ENCODE results near the gene SNX3. TPM values are rescaled to one million over a fixed set of nuclear protein-coding genes. Genes with fewer than 3 reads are reported as not detected.

SNX3 gene
- total RNA-seq, 1 experiment from 2014 or later = 102 TPM

- ChIA-PET POLR2A (ENCODE audit: unreplicated experiment) (no interaction called here), CTCF (no interaction called here)
- BruUV-seq (replicated peaks) = no TSS peak
Observed at GRCh38 chr6:108207013-108207412, 53.8 kb downstream of the SNX3 start.

GRCh38 chr6:108203189-108204112, 57.4 kb downstream of the SNX3 start:
- H3K36me3 ChIP-seq (ENCODE audit: low read depth) = no peaks in the 10 kb centered on the region
- no peak overlapping the region for H2AFZ ChIP-seq
- H3K9me3 ChIP-seq (ENCODE audit: insufficient read depth, low read depth) = no peaks in the 10 kb centered on the region
- POLR2A ChIA-PET (ENCODE audit: unreplicated experiment) = no interaction called here
- TF ChIP-seq CTCF (conservative IDR thresholded peaks at IDR 0.05) (no peak), EZH2 (IDR thresholded peaks at IDR 0.05; ENCODE audit: low read depth) (no peak)
- peaks cover 25% of the 10 kb centered on the region for H3K4me1 ChIP-seq (replicated peaks; ENCODE audit: insufficient read depth)
- H3K4me2 ChIP-seq = no peak overlapping the region
- no peaks in the 10 kb centered on the region for H3K9me2 ChIP-seq (ENCODE audit: insufficient read depth)
- H3K79me2 ChIP-seq (ENCODE audit: low read depth) = no peaks in the 10 kb centered on the region
- H4K20me1 ChIP-seq (ENCODE audit: insufficient read depth) = no peaks in the 10 kb centered on the region
- H3K4me3 ChIP-seq = no peak overlapping the region
- CTCF ChIA-PET = no interaction called here
- H3F3A ChIP-seq (ENCODE audit: insufficient read depth, low read depth) = peaks cover 13% of the 10 kb centered on the region
- intact Hi-C loops (cut with micrococcal nuclease; ENCODE audit: unreplicated experiment) = no loop called here
- no peak overlapping the region for H3K27ac ChIP-seq
- H3K27me3 ChIP-seq (ENCODE audit: insufficient read depth, low read depth) = no peaks in the 10 kb centered on the region
- no TSS peak for BruUV-seq (replicated peaks)
- DNase-seq = no peak

More at GRCh38 chr6:108207013-108207412, 53.8 kb downstream of the SNX3 start:
- Histone ChIP-seq H3K79me2 (ENCODE audit: low read depth) (no peaks in the 10 kb centered on the region), H3K27ac (no peak overlapping the region), H3K27me3 (ENCODE audit: insufficient read depth, low read depth) (no peaks in the 10 kb centered on the region), H3K4me3 (no peak overlapping the region), H3K36me3 (ENCODE audit: low read depth) (0 out of 2 replicates have a peak, but pooled peaks cover 5% of the 10 kb centered on the region), H3K9me3 (ENCODE audit: insufficient read depth, low read depth) (no peaks in the 10 kb centered on the region), H3K4me2 (no peak overlapping the region), H2AFZ (no peak overlapping the region), H3K9me2 (ENCODE audit: insufficient read depth) (no peaks in the 10 kb centered on the region), H4K20me1 (ENCODE audit: insufficient read depth) (peaks cover 3% of the 10 kb centered on the region; the same call in 1 of the 2 replicates), H3K4me1 (replicated peaks; ENCODE audit: insufficient read depth) (peaks cover 10% of the 10 kb centered on the region), H3F3A (ENCODE audit: insufficient read depth, low read depth) (peaks cover 10% of the 10 kb centered on the region)
- intact Hi-C loops (cut with micrococcal nuclease; ENCODE audit: unreplicated experiment) = no loop called here
- TF ChIP-seq EZH2 (IDR thresholded peaks at IDR 0.05; ENCODE audit: low read depth) (no peak), CTCF (conservative IDR thresholded peaks at IDR 0.05) (no peak)
- no peak for DNase-seq

- Histone ChIP-seq H3K36me3 (ENCODE audit: low read depth) (no peaks in the 10 kb centered on the region), H3K9me2 (ENCODE audit: insufficient read depth) (no peaks in the 10 kb centered on the region), H3K79me2 (ENCODE audit: low read depth) (no peaks in the 10 kb centered on the region), H3K4me2 (peak overlapping the region; percentile 55), H3K4me3 (no peak overlapping the region), H3K27ac (0 out of 2 replicates have a peak overlapping the region, but pooled peaks have one; percentile 35), H3K9me3 (ENCODE audit: insufficient read depth, low read depth) (no peaks in the 10 kb centered on the region), H3F3A (ENCODE audit: insufficient read depth, low read depth) (peaks cover 13% of the 10 kb centered on the region), H2AFZ (no peak overlapping the region), H4K20me1 (ENCODE audit: insufficient read depth) (no peaks in the 10 kb centered on the region), H3K27me3 (ENCODE audit: insufficient read depth, low read depth) (no peaks in the 10 kb centered on the region), H3K4me1 (replicated peaks; ENCODE audit: insufficient read depth) (peaks cover 25% of the 10 kb centered on the region)
- ChIA-PET CTCF (no interaction called here), POLR2A (ENCODE audit: unreplicated experiment) (interaction anchor here (0.6 kb wide), 2 partner anchors 60 to 894 kb away, joined by 4 to 9 read pairs; partner anchors contain the start of genes CEP57L1, SESN1 and SNX3)
- peak; percentile 82 to 94 for DNase-seq
- no TSS peak for BruUV-seq (replicated peaks)
- intact Hi-C loops (cut with micrococcal nuclease; ENCODE audit: unreplicated experiment) = no loop called here
- no peak for TF ChIP-seq CTCF (conservative IDR thresholded peaks at IDR 0.05)
- TF ChIP-seq EZH2 (IDR thresholded peaks at IDR 0.05; ENCODE audit: low read depth) = no peak
Observed at GRCh38 chr6:108200631-108201030, 60.2 kb downstream of the SNX3 start.
